ENCODE measurements around the gene EMP1. TPM values are rescaled to one million over a fixed set of nuclear protein-coding genes. Genes with fewer than 3 reads are reported as not detected.

The EMP1 gene
- total RNA-seq, 1 experiment from 2014 or later, result 0.63 TPM

DNA sequence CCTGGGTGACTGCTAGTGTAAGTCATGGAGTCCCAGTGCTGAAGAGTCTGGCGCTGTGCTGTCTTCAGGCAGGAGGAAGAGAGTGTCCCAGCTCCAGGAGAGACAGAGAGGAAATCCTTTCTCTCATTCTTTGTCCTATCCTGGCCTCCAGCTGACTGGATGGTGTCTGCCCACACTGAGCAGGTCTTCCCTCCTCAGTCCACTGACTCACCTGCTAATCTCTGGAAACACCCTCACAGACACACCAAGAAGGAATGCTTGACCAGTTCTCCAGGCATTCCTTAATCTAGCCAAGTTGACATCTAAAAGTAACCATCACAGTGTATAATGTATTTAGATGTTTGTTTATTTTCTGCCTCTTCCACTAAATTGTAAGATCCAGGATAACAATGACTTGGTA, 53.9 kb downstream of the EMP1 start:
- no peak overlapping the region for H3K9ac ChIP-seq (ENCODE audit: extremely low read depth, insufficient read length, low read length)
- Mint-ChIP-seq H3K27me3 (ENCODE audit: low read depth) (no peaks in the 10 kb centered on the region), H3K4me1 (peaks cover 10 to 16% of the 10 kb centered on the region in 2 experiments), H3K36me3 (ENCODE audit: insufficient read depth in 1 of 3, low read depth in 3 of 3) (no peaks in the 10 kb centered on the region; a peak in 1 of 7 replicates), H3K27ac (no peak overlapping the region), H3K4me3 (no peak overlapping the region), H3K9me3 (no peaks in the 10 kb centered on the region)
- no peaks in the 10 kb centered on the region for H3K23me2 ChIP-seq (ENCODE audit: insufficient read length, low read depth, low read length, poor library complexity, severe bottlenecking)
- H2BK20ac ChIP-seq (ENCODE audit: low read depth, low read length, poor library complexity, severe bottlenecking), result no peak overlapping the region
- no peak overlapping the region for H2BK15ac ChIP-seq (ENCODE audit: low read depth, low read length)
- H2BK12ac ChIP-seq (ENCODE audit: insufficient read length, low read depth, low read length), result no peak overlapping the region
- no peak overlapping the region for H3K14ac ChIP-seq (ENCODE audit: insufficient read depth, low read length)
- H3T11ph ChIP-seq (ENCODE audit: low read length), result no peak overlapping the region
- H3K9me3 ChIP-seq (ENCODE audit: control insufficient read depth, low read depth, low read length), result no peaks in the 10 kb centered on the region
- no peaks in the 10 kb centered on the region for H3K27me3 ChIP-seq (ENCODE audit: insufficient read depth, low read length)
- no peak overlapping the region for H3K27ac ChIP-seq (ENCODE audit: insufficient read length, low read depth, low read length)
- H3K56ac ChIP-seq (ENCODE audit: insufficient read length, low read depth, low read length), result no peak overlapping the region
- H3K4me1 ChIP-seq (ENCODE audit: insufficient read depth, low read length), result 0 out of 2 replicates have a peak, but pooled peaks cover 2% of the 10 kb centered on the region
- H3K79me2 ChIP-seq (ENCODE audit: insufficient read depth, low read length), result no peaks in the 10 kb centered on the region
- H4K5ac ChIP-seq (ENCODE audit: insufficient read length, low read depth, low read length), result no peak overlapping the region
- H3K4me2 ChIP-seq (ENCODE audit: insufficient read depth, insufficient read length, low read length), result no peak overlapping the region
- TF ChIP-seq, protein P1, sequence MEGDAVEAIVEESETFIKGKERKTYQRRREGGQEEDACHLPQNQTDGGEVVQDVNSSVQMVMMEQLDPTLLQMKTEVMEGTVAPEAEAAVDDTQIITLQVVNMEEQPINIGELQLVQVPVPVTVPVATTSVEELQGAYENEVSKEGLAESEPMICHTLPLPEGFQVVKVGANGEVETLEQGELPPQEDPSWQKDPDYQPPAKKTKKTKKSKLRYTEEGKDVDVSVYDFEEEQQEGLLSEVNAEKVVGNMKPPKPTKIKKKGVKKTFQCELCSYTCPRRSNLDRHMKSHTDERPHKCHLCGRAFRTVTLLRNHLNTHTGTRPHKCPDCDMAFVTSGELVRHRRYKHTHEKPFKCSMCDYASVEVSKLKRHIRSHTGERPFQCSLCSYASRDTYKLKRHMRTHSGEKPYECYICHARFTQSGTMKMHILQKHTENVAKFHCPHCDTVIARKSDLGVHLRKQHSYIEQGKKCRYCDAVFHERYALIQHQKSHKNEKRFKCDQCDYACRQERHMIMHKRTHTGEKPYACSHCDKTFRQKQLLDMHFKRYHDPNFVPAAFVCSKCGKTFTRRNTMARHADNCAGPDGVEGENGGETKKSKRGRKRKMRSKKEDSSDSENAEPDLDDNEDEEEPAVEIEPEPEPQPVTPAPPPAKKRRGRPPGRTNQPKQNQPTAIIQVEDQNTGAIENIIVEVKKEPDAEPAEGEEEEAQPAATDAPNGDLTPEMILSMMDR (conservative IDR thresholded peaks at IDR 0.05), result no peak
- no peaks in the 10 kb centered on the region for H4K20me1 ChIP-seq (ENCODE audit: control insufficient read depth, insufficient read depth, insufficient read length)
- H3K23ac ChIP-seq (ENCODE audit: insufficient read length, low read depth, low read length), result no peak overlapping the region
- no peak overlapping the region for H4K91ac ChIP-seq (ENCODE audit: insufficient read length, low read depth, low read length)
- H2BK120ac ChIP-seq (ENCODE audit: low read depth, low read length, poor library complexity, severe bottlenecking), result no peak overlapping the region
- no peak overlapping the region for H4K8ac ChIP-seq (replicated peaks; ENCODE audit: insufficient read length, low read depth, low read length)
- DNase-seq, result no peak
- WGBS (ENCODE audit: extremely low coverage, insufficient read length, low lambda C conversion rate), result no CpG with 5 or more reads among the region's 1 CpG
- H3K4ac ChIP-seq (ENCODE audit: low read depth, low read length), result no peak overlapping the region
- no peak overlapping the region for H3K18ac ChIP-seq (ENCODE audit: insufficient read length, low read depth, low read length)
- no peaks in the 10 kb centered on the region for H3K79me1 ChIP-seq (ENCODE audit: insufficient read depth, low read depth, low read length, poor library complexity, severe bottlenecking)
- H2AK5ac ChIP-seq (ENCODE audit: insufficient read length, low read length), result no peak overlapping the region
- no peak overlapping the region for H2BK5ac ChIP-seq (ENCODE audit: insufficient read length, low read length)
- H2AFZ ChIP-seq (ENCODE audit: low read length), result no peak overlapping the region

Data from H9 (cell line).